ENCODE measurements around the gene ARMC9. TPM values are rescaled to one million over a fixed set of nuclear protein-coding genes. Genes with fewer than 3 reads are reported as not detected.
"Not testable (repeated sequence)": the region's sequence is repeated elsewhere in the genome, so short reads cannot be mapped to it uniquely, and the experiment has no call there.

ARMC9 gene
- total RNA-seq, 1 experiment from 2014 or later = 67.2 TPM

DNA sequence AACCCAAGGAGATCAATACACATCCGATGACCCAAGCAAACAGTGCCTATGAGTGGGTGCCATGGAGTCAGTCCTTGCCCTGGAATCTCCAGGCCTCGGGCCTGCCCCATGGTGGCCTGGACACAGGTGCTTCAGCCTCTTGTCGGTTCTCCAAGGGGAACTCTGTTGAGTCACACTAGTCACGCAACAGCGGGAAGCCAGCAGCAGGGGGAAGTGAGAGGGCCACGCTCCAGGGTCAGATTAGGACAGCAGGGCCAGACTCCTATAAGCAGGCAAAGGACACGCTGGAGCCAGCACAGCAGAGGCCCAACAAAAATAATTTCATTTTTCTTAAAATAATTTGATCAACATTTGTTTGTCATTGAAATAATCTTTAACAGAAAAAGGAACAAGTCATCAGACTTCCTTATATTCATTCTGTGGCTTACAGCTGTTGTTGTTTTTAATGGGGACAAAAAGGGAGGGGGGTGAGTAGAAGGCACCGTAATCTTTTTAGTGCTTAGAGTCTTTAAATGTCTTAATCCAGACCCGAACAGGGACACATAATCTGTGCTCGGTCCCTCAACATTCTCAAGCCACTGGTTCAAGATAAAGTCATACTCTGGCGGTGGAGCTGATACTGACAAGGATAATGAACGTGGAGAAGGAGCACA lies 16.4 kb upstream of the ARMC9 start:
- peak; percentile 96 for DNase-seq (ENCODE audit: low read depth)

DNA sequence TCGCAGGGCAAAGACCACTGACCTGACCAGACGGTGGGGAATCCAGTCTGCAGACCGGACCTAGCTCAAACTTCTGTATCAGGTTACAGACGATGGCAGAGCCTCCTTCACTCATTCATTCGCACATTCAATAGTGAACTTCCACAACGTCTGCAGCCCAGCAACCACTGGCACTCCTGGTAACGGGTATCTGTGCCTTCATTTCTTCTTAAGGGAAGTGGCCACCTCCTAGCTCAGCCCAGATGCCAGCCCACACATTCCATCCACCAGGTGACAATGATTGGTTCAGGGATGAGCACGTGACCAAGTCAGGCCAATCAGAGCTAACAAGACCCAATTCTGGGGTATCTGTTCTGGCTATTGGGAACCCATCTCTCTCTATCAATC lies 15.9 kb upstream of the ARMC9 start:
- DNase-seq (ENCODE audit: low read depth) = no peak

DNA sequence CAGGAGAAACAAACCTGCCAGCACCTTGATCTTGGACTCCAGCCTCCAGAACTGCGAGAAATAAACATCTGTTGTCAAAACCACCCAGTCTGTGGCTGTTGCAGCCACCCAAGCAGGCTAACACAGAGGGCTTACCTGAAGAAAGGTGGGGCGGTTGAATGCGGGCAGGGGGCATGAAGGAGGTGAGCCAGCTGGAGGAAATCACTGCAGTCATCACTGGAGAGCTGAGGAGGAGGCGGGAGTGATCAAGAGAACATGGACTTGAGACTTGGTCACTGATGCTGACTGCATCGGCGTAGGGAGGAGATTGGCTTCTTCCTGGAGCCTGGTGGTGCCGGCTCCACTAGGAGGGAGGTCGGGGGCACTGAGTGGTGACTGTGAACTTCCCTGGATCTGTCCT lies 14.6 kb upstream of the ARMC9 start:
- no peak for DNase-seq (ENCODE audit: low read depth)

DNA sequence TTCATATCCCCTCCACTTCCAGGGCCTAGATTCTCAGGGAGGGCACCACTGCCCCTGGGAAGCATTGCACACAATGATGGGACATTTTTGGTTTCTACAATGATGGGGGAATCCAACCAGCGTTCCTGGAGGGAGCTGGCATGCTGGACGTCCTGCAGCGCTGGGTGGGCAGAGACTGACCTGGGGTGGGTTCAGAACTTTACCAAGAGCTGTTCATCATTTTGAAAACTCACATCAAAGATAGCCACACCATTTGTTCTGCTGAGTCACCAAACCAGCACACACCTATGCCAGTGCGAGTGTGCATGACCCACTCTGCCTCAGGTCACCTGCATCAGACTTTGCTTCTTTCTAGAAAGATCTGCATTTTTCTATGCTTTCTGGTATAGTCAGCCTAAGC lies 14.1 kb upstream of the ARMC9 start:
- DNase-seq (ENCODE audit: low read depth) = no peak

DNA sequence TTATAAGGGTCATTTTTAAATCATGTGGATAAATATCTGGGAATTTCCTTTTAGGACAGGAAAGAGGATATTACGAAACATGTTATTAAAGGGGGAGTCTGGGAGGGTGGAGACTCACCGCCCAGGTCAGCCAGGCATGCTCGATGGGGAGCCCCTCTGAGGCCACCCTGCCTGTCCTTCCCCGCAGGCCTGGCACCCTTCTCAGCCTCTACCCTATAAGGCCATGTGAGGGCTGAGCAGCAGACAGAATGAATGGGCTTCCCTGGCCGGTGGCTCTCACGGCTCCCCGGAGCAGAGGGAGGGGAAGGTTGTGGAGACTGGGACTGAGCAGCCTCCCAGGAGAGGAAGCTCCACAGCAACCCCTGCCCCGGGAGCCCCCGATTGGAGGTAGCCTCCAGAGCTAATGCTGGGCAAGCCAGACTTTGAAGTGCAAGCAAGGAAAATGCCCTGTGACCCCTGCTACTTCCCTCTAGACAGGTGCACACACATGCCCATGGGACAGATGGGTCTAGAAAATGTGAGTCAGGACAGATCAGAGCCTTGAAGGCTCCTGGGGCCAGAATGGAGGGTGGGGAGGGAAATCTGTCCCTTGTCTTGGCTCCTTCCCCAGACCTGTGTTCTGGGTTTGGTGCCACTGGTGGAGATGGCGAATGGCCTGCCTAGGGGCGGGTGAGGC lies 13.2 kb upstream of the ARMC9 start:
- no peak for DNase-seq (ENCODE audit: low read depth)

DNA sequence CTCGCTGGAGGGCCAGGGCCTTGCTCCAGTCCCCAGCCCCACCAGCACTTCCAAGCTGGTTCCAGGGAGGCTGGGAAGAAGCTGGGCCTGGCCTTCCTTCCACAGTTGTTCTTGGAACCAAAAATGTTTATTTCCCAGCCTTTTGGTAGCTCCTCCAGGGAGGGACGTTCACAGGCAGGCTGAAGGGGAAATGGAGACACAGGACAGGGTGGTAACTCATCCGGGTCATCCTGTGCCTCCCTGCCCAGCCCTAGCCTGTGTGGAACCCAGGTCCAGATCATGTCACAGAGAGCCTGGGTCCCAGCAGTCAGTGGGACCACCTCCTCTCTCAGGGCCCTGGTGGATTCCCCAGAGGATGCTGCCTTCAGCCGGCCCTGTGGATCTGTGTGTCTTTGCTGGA lies 12.5 kb upstream of the ARMC9 start:
- no peak for DNase-seq (ENCODE audit: low read depth)

DNA sequence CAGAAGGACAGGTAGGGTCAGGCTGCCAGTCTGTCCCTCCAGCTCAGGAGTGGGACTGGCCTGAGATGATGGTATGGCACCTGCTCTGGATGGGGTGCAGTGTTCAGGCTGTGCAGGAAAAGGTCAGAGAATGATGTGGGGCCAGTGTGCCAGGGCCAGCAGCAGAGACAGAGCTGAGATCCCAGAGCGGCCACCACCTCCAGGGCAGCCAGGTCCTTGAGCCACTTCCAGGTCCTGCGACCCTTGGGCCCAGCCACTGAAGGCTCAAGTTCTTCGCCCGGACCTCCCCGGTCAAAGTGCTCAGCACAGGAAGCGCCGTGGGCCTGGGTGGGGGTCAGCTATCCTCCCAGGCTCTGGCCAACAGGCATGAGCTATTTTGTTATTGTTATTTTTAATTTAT lies 12.1 kb upstream of the ARMC9 start:
- no peak for DNase-seq (ENCODE audit: low read depth)

DNA sequence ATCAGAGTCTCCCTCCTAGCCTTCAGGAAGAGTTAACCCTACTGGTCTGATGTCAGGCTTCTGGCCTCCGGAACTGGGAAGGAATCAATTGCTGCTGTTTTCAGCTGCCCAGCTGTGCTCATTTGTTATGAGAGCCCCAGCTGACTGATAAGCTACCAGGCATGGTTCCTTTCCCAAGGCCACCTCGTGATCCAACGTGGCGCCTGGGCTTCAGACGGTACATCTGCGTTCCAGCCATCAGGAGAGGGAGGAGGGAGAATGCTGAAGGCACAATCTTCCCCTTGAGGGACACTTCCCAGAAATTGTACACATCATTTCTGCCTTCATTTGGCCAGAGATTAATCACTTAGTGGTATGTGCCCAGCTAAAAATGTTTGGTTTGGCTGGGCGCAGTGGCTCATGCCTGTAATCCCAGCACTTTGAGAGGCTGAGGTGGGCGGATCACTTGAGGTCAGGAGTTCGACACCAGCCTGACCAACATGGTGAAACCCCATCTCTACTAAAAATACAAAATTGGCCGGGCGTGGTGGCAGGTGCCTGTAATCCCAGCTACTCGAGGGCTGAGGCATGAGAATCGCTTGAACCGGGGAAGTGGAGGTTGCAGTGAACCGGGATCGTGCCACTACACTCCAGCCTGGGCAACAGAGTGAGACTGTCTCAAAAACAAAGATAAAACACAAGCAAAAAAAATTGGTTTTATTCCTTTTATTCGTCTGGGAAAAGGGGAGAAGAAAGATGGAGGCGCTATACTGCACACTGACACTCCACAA lies 10.5 kb upstream of the ARMC9 start:
- peak; percentile 78 for DNase-seq (ENCODE audit: low read depth)

DNA sequence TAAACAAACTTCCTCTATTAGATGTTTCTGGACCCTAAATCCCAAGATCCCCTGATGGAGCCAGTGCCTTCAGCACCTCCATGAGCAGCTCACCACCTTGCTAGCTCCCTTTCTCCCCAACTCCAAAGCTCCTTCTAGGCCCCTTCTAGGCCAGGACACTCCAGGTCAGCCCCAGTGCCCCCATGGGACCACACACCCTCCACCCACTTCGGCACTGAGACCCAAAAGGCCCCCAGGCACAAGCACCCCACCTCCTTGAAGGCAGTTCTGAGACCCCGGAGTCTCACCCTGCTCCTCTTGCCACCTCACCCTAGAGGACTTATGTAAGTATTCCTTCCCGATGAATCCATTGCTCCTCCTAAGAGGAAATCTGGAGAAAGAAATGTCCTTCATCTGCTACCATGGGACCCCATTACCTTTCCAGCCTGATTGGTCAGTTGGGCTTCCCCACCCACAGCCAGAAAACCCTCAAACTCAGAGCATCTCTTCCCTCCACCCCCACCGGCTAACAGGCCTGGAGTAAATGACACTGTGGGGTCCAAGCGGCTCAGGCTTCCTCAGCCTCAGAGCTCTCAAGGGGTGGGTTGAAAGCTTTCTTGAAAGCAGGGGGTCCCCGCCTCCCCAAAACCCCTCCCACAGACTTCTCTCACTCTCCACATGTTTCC lies 9.8 kb upstream of the ARMC9 start:
- DNase-seq (ENCODE audit: low read depth) = no peak

DNA sequence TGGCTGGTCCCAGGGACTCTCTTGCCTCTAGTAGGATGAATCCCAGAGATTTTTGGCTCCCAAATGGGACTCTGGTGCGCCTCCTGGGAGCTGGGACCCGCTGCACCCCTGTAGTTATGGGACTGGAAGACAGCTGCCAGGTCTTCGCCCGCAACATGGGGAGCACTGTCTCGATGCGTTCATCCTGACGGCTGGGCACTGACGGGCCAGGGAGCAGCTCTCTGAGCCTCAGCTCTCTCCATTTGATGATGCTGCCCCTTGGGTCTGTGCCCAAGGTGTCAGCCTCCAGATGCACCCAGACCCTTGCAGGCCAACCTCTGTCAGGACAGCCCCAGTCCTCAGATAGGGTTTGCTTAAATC lies 9.3 kb upstream of the ARMC9 start:
- no peak for DNase-seq (ENCODE audit: low read depth)

DNA sequence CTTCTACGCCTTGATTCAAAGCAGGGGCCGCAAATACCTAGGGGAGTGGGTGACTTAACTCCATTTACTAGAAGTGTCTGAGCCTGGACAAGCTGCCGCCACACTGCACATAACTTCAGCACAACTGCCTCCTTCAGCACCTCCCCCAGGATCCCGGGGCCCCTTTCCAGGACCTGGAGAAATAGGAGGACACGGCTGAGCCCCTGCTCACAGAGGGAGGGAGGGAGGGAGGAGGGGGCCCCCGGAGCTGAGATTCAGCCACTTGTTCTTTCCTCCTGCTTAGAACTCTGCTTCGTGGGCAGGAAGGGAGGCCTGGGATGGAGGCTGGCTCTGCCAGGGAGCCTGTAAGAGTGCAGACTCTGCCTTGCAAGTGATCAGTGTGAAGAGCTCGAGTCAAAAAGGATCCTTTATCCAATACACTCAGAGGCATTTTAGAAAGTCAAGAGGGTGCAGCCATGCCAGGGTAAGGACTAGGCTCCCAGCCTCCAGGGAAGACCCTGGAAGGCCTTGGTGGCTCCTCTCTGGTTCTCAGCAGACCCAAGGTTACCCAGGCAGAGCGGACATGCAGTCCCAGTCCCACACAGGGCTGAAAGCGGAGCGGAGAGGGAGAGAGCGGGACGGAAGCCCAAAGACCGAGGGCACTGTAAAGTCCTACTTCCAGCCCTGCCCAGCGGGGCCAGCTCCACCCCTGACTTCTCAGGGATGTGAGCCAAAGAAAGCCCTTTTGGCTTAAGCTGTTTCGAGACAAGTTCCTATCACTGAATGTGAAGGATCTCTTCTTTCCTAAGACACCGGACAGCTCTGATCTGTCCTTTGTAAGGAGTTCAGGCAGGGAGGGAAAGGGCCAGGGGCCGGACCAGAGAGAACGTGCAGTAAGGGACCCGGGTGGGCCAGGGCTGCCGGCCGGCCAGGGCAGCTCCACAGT lies 8.6 kb upstream of the ARMC9 start:
- no peak for DNase-seq (ENCODE audit: low read depth)

DNA sequence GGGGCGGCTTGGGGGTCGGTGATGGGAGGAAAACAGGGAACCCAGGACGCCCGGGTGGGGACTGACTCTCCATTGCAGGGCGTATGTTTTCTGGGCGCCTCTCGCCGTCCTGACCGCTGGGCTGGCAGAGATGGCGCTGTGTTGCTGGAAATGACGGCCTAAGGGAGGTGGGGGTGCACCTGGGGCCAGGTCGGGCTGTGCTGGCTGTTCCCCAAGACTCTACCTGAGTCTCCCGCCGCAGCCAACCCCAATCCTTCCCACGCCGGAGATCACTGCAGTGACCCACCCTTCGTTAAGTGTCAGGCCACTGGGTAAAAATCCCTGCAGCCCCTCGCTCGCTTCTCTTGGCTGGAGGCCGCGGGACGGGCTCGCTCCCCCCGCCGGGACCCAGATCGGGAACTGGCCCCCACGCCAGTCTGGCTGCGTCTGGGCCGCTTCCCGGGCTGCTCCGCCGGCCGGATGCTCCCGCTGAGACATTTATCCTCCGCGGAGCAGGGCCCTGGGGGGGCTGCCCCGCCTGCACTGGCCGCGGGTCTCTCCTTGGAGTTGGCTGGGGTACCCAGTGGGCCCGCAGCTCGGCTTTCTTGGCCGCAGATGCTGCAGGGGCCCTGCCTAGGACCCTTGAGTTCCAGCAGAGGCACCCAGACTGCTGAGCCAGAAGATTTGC lies 7.8 kb upstream of the ARMC9 start:
- DNase-seq (ENCODE audit: low read depth) = no peak

DNA sequence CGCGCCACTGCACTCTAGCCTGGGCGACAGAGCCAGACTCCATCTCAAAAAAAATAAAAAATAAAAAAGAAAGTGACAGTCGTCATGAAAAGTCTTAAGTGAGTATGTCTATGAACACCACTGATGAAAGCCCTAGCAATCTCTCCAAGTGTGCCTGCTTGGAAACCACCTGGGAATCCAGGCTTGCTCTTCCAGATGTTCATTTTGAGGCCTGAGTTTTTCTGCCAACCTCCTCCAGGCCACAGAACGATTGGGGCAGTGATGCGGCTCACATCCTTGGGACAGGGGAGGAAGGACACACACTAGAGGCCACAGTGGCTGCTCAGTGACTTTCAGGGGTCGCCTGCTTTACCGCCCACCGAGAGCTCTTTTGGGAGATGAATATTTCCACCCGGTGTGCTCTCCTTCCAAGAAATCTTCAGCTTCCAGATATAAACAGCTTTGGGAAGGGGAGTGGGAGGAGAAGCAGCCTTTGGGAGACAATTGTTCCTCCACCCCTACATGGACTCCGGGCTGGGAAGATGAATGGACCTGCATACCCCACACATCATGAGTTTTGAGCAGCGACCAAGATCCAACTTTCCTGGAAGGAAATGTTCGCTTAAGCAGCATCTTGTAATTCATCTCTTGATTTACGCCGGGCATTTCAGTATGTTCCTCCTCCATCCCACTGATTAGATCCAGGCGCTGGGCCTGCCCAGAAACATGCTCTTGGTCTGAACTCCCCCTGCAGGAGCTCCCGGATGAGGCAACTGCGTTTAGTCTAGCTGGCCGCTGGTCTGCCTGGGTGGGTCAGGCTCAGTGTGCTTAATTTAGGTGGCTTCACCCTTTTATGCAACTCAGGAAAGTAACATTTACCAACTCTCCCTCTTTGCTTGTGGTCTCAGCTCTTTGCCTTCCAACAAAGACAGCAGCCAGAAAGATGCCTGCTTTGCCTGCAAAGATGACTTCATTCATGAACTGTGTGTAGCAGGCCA lies 6.2 kb upstream of the ARMC9 start:
- DNase-seq (ENCODE audit: low read depth) = peak; percentile 84

DNA sequence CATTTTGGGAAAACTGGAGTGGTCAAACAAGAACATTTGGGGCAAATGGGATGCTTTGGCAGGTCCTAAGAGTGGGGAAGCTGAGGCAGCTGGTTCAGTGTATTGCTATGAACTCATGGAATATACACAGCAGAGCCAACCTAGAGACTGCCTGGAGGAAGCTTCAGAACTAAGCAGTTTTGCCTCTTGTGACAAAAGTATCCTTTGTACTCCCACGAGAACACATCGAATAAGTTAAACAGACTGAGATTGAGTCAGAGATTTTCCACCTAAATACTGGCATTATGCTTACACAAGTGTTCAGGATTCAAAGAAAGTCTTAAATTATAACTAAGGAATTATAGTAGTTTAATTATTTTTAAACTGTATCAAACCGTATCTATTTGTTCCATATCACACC lies 5.2 kb upstream of the ARMC9 start:
- DNase-seq (ENCODE audit: low read depth) = peak; percentile 33

DNA sequence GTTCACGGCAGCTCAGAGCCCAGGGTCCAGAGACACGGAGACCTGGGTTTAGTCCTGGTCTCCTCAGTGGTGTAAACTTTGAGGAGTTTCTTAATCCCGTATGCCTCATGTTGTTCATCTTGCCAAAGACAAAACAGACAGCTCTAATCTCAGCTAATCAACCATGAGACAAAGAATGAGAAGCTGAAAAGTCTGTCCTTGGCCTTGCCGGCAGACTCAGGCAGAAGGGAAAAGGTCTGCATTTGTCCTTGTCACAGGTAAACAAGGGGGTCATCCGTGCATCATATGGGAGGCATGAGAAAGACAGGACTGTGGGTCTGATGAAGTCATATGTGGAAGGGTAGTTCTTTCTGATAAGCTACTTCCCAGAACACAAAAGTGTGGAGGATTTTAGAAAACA lies 1.8 kb upstream of the ARMC9 start:
- DNase-seq (ENCODE audit: low read depth) = no peak

DNA sequence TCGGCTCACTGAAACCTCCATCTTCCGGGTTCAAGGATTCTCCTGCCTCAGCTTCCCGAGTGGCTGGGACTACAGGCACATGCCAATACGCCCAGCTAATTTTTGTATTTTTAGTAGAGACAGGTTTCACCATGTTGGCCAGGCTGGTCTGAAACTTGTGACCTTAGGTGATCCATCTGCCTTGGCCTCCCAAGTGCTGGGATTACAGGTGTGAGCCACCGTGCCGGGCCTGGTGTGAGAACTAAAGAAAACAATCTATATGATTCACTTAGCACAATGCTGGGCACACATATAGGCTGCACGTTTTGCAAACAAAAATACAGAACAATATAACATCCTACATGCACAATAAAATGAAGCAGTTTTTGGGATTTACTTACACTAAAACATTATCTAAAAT lies 1.2 kb upstream of the ARMC9 start:
- not testable (repeated sequence) for DNase-seq (ENCODE audit: low read depth)

DNA sequence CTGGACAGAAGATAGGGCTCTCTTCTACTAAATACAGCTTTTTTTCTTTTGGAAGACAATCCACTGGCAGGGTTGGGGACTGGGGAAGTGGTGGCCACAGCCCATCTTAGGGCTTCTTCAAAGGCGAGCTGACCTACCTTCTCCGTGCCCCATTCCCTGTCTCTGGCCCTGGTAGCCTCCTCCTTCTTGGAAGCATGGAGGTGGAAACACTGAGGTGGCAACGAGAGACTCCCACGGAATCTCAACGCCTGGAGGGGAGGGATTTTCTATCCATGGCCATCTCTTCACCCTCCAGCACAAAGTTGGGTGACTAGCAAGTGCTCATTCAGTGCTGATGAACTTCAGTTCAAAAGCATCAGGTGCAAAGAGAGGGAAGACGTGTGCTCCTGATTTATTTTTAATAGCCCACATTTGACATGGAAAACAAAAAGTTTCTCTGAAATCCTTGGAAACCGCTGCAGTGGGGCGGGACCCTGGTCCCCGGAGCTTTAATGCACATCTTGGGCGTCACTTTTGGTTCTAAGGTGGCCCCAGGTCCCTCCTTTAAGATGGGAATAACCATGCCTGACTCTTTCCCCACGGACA lies 633 bp upstream of the ARMC9 start:
- DNase-seq (ENCODE audit: low read depth) = peak; percentile 44

DNA sequence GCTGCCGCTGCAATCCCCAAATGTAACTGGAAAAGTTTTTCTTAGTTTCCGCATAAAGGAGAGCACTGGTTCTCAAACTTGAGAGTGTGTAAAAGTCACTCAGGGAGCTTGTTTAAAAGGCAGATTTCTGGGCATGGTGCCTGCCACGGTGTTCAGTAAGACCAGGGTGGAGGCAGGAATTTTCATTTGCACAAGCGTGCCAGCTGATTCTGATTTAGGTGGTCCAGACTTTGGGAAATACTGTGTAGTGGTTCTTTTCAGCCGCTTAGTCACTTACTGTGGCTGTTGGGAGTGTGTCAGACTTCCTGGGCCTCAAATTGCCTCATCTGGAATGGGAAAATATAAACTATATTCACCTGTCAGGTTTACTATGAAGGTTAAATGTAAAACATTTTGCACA lies 788 bp downstream of the ARMC9 start:
- DNase-seq (ENCODE audit: low read depth) = peak; percentile 86

DNA sequence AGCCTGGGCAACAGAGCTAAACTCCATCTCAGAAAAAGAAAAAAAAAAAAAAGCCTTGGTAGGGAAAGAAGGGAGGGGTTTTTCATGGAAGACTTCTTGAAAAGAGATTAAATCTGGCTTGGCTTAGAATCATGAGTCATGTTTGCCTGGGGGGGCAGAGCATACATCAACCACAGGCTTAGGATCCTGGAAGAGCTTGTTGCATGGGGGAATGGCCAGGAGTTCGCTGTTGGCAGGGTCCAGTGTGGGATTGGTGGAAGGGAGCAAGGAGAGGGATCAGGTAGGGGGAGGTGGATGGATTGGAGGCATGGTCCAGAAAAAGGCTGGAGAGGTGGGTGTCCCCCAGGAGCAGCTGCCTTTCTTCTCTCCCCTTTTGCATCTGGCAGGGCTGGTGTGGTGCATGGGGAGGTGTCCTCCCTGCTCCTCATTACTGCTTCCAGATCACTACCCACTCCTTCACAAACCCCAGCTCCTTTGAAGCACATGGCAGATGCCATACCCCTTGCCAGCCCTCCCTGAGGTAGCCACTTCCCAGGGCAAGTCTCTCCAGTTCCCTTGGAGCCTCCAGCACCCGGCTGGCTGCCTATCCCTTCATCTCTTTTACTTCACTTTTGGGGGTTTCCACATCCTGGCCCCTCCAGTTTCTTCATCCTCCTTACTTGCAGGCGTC lies 2.5 kb downstream of the ARMC9 start:
- DNase-seq (ENCODE audit: low read depth) = peak; percentile 98

Measured in RPMI7951 (cell line).